HEK293 (cell line): ENCODE measurements around the gene TMEM72.
A peak's percentile ranks its signal among the peaks of the same experiment; 100 is the strongest.

Source experiments
- CTCF ChIA-PET: fragments of 350-600 bp; formaldehyde crosslinking; extraction: SDS; loops from one replicate; lab custom pipeline; 2021; ENCODE audit warnings: antibody characterized with exemption; lab: Yijun Ruan, JAX
- POLR2A ChIA-PET: fragments of 300-600 bp; formaldehyde crosslinking; extraction: SDS; loops from one replicate; lab custom pipeline; 2020; ENCODE audit warnings: antibody characterized with exemption, inconsistent platforms; lab: Yijun Ruan, JAX
- H3K27ac ChIP-seq: fragments of 200-500 bp; sonication (Bioruptor generic); 2 replicates; pipeline ENCODE4 v1.5.1; 2014; ENCODE audit warnings: low read depth, low read length, control low read depth, inconsistent platforms; ENCODE audit errors: extremely low read depth
- H3K36me3 ChIP-seq, 2 experiments: fragments of 200-500 bp in 1 of 2; sonication (Bioruptor generic) in 1 of 2; 1 replicate in 1 of 2; 2 replicates in 1 of 2; pipeline ENCODE4 v1.5.1; 2014 to 2017; ENCODE audit warnings: inconsistent platforms in 2 of 2, low read length in 2 of 2; ENCODE audit not compliant: control insufficient read depth in 2 of 2, insufficient read depth in 1 of 2
- H3K4me1 ChIP-seq: fragments of 200-500 bp; sonication (Bioruptor generic); 2 replicates; pipeline ENCODE4 v1.5.1; 2014; ENCODE audit warnings: mild to moderate bottlenecking, low read length, inconsistent platforms; ENCODE audit not compliant: control insufficient read depth, insufficient read depth
- H3K4me3 ChIP-seq: 2 replicates; pipeline ENCODE4 v1.5.1; 2011; ENCODE audit warnings: low read depth, mild to moderate bottlenecking, control low read depth, low read length, moderate library complexity
- H3K9me3 ChIP-seq: fragments of 200-500 bp; sonication (Bioruptor generic); 2 replicates; pipeline ENCODE4 v1.5.1; 2014; ENCODE audit warnings: low read depth, low read length, inconsistent platforms; ENCODE audit not compliant: control insufficient read depth, insufficient read depth
- KLF7 ChIP-seq: fragments of 450-650 bp; formaldehyde crosslinking; IDR thresholded peaks from 2 replicates; pipeline ENCODE4 v1.5.1; 2016; ENCODE audit warnings: missing biosample characterization, missing genetic modification characterization, borderline replicate concordance
- PRDM6 ChIP-seq: fragments of 450-650 bp; formaldehyde crosslinking; IDR thresholded peaks from 2 replicates; pipeline ENCODE4 v1.5.1; 2017; ENCODE audit warnings: missing biosample characterization, missing genetic modification characterization
- REST ChIP-seq: fragments of 450-650 bp; formaldehyde crosslinking; IDR thresholded peaks from 2 replicates; pipeline ENCODE4 v1.5.1; 2016; ENCODE audit warnings: missing biosample characterization, missing genetic modification characterization
- TRIM28 ChIP-seq: IDR thresholded peaks from 2 replicates; pipeline ENCODE4 v1.6.1; 2011; ENCODE audit warnings: low read length, control low read depth, borderline replicate concordance
- YY1 ChIP-seq: fragments of 450-650 bp; formaldehyde crosslinking; IDR thresholded peaks from 2 replicates; pipeline ENCODE4 v1.5.1; 2018; ENCODE audit warnings: missing biosample characterization, missing genetic modification characterization
- YY2 ChIP-seq: fragments of 450-650 bp; formaldehyde crosslinking; IDR thresholded peaks from 2 replicates; pipeline ENCODE4 v1.5.1; 2016; ENCODE audit warnings: missing biosample characterization, missing genetic modification characterization
- ZBTB1 ChIP-seq: fragments of 450-650 bp; formaldehyde crosslinking; IDR thresholded peaks from 2 replicates; pipeline ENCODE4 v1.5.1; 2016; ENCODE audit warnings: missing biosample characterization, missing genetic modification characterization
- ZNF19 ChIP-seq: fragments of 450-650 bp; formaldehyde crosslinking; IDR thresholded peaks from 2 replicates; pipeline ENCODE4; 2016; ENCODE audit warnings: missing biosample characterization, missing genetic modification characterization, low read depth
- ZNF274 ChIP-seq, 2 experiments: fragments of 200-500 bp in 1 of 2; fragments of 450-650 bp in 1 of 2; sonication (Bioruptor generic) in 1 of 2; formaldehyde crosslinking in 1 of 2; IDR thresholded peaks; 2 replicates each; pipeline versions ENCODE4 v1.5.1 to v1.6.1; 2014 to 2016; ENCODE audit warnings: borderline replicate concordance in 1 of 2, inconsistent platforms in 1 of 2, low read length in 1 of 2, missing biosample characterization in 1 of 2, missing genetic modification characterization in 1 of 2
- ZNF280D ChIP-seq: fragments of 450-650 bp; formaldehyde crosslinking; IDR thresholded peaks from 2 replicates; pipeline ENCODE4 v1.5.1; 2016; ENCODE audit warnings: missing biosample characterization, missing genetic modification characterization
- ZNF571 ChIP-seq: fragments of 450-650 bp; formaldehyde crosslinking; IDR thresholded peaks from 2 replicates; pipeline ENCODE4 v1.5.0; 2017; ENCODE audit warnings: missing biosample characterization, missing genetic modification characterization
- ZNF585B ChIP-seq: fragments of 450-650 bp; formaldehyde crosslinking; IDR thresholded peaks from 2 replicates; pipeline ENCODE4 v1.5.1; 2016; ENCODE audit warnings: missing biosample characterization, missing genetic modification characterization
- ZNF626 ChIP-seq: fragments of 450-650 bp; sonication (Bioruptor Pico); formaldehyde crosslinking; IDR thresholded peaks from 2 replicates; pipeline ENCODE4 v1.5.1; 2018; ENCODE audit warnings: missing biosample characterization, missing genetic modification characterization, inconsistent platforms
- ZNF660 ChIP-seq: fragments of 450-650 bp; IDR thresholded peaks from 2 replicates; pipeline ENCODE4 v1.5.1; 2018; ENCODE audit warnings: missing biosample characterization, mild to moderate bottlenecking, missing genetic modification characterization
- ZNF707 ChIP-seq: fragments of 450-650 bp; formaldehyde crosslinking; IDR thresholded peaks from 2 replicates; pipeline ENCODE4 v1.5.1; 2016; ENCODE audit warnings: missing biosample characterization, missing genetic modification characterization
- ZSCAN16 ChIP-seq: fragments of 450-650 bp; formaldehyde crosslinking; IDR thresholded peaks from 2 replicates; pipeline ENCODE4 v1.5.1; 2016; ENCODE audit warnings: missing biosample characterization, missing genetic modification characterization

Gene TMEM72

GRCh38 chr10:44891721-44892120 is 19.4 kb upstream of the TMEM72 start (continued):
- TF ChIP-seq YY1 (tag by site-specific recombination) (no peak), ZNF626 (tag by site-specific recombination) (no peak), ZNF585B (tag by site-specific recombination) (no peak), ZNF707 (tag by site-specific recombination) (no peak), ZNF274 (IDR thresholded peaks at IDR 0.05; ENCODE audit: low read length) (no peak), ZNF274 (tag by site-specific recombination; IDR thresholded peaks at IDR 0.05; ENCODE audit: borderline replicate concordance) (no peak), ZNF660 (no peak), ZSCAN16 (tag by site-specific recombination) (no peak), PRDM6 (no peak), ZNF280D (no peak)
- TF ChIP-seq, all 188 proteins: peak for 0

GRCh38 chr10:44893604-44894468 is 17.3 kb upstream of the TMEM72 start:
- TF ChIP-seq TRIM28 = no peak
- TF ChIP-seq REST (tag by site-specific recombination) = peak; percentile 83
- POLR2A ChIA-PET = no interaction called here
- H3K9me3 ChIP-seq = no peaks in the 10 kb centered on the region
- no peaks in the 10 kb centered on the region for H3K4me1 ChIP-seq
- H3K36me3 ChIP-seq = no peaks in the 10 kb centered on the region
- no peak overlapping the region for H3K4me3 ChIP-seq
- CTCF ChIA-PET = no interaction called here
- no peak overlapping the region for H3K27ac ChIP-seq

GRCh38 chr10:44894691-44895090 is 16.4 kb upstream of the TMEM72 start:
- Histone ChIP-seq H3K4me3 (no peak overlapping the region), H3K36me3 (no peaks in the 10 kb centered on the region), H3K9me3 (no peaks in the 10 kb centered on the region), H3K27ac (no peak overlapping the region), H3K4me1 (no peaks in the 10 kb centered on the region)
- ChIA-PET CTCF (no interaction called here), POLR2A (no interaction called here)
- TF ChIP-seq ZNF571 (tag by site-specific recombination) (no peak), YY2 (no peak), KLF7 (tag by site-specific recombination) (no peak), ZNF19 (tag by site-specific recombination) (no peak), ZBTB1 (tag by site-specific recombination) (no peak)
